Left colon (tissue), 2 donors: ENCODE data around the gene CEP112. TPM values are rescaled to one million over a fixed set of nuclear protein-coding genes. Genes with fewer than 3 reads are reported as not detected.
"Not testable (repeated sequence)": the region's sequence is repeated elsewhere in the genome, so short reads cannot be mapped to it uniquely, and the experiment has no call there.

Source experiments
- ATAC-seq: fragments of 200-7000 bp; cut with Tn5 transposase; one replicate; pipeline ENCODE4 v1.9.1; 2020; ENCODE audit warnings: mild to moderate bottlenecking, moderate library complexity
- DNase-seq, 2 donors: peaks; one replicate each; pipeline ENCODE4 v3.0.0-alpha.2; 2020
- intact Hi-C, 2 donors: fragments of 100-400 bp; cut with DNase I in 1 of 2; cut with micrococcal nuclease in 1 of 2; formaldehyde crosslinking; loops; one replicate each; pipeline versions ENCODE4 v1.11.2 to v1.14.0; 2022; cut with DNase I, micrococcal nuclease
- total RNA-seq, 2 donors: library from RNA; stranded (reverse); fragmentation: NEBNext Ultra II Directional; extraction: Animal tissue kit (Norgen Biotek cat#: 25700); gene quantifications; one replicate each; pipeline ENCODE4 v1.2.1, GENCODE V29; 2021
- donor health status: DM: no; HTN: no; CAD: no.
- donor health status: DM: yes; HTN: yes; CAD: no.

CEP112 gene
- total RNA-seq, 2 donors from 2014 or later = 4.5 to 8.1 TPM

DNA sequence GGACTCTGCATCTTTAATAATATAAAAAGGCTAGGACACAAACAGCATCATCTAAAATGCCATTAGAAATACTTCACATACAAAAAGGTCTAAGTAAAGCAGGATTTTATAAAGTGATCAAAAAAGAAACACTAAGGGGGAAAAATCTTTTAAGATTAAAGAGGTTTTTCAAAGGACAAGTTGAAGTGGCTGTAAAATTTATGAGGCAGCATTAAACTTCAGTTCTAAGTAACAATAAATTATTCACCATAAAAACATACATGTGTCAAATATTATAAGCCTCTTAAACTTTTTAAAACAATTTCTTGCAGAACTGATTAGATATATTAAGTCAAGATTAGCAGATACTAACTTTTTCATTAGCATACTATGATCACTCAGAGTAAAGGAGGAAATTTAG, 20.8 kb downstream of the CEP112 start:
- DNase-seq = no peak
- intact Hi-C loops = loop anchor here in 1 of 2 donors (5.0 kb wide), 1 partner anchor 939 kb away; no protein-coding TSS in a partner anchor
- no peak for ATAC-seq

DNA sequence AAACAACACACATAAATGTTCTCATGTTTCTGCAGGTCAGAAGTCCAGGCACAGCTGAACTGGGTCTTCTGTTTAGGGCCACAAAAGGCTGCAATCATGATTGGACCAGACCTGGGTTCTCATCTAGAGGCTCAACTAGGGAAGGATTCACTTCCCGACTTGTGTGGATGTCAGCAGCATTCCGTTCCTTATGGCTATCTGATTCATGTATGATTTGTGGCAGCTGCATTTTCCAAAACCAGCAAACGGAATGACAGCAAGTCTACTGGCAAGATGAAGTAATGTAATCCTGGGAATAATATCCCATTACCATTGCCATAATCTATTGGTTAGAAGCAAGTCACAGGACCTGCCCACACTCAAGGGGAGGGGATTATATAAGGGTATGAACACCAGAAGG, 22.1 kb downstream of the CEP112 start:
- intact Hi-C loops = loop anchor here in 1 of 2 donors (5.0 to 10.0 kb wide), 3 partner anchors 745 to 938 kb away; no protein-coding TSS in a partner anchor
- ATAC-seq = no peak
- no peak for DNase-seq

DNA sequence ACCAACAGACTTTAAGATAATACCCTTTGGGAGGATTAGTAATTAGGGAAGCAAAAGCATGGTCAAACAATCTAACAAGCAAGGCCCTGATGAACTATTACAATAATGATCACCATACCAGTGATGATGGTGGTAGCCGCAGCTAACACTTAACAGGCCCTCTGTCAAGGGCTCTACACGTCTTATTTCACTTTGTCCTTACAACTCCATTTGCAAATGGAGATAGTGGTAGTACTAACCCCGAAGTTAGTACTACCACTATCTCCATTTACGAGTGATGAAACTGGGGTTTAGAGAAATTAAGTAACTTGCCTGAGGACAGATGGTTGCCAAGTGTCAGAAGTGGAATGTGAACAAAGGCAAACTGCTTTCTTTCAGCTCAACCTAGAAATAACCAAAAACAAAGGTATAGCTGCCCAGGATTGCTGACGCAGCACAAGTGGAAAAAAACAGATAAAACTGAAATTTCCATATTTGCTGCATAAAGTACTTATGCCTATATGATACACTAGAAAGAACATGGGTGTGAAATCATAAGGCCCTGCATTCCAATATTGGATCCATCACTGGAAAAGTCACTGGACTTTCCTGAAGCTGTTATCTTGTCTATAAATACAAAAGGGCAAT, 24.6 kb downstream of the CEP112 start:
- intact Hi-C loops = loop anchor here in 1 of 2 donors (5.0 to 10.0 kb wide), 2 partner anchors 743 to 875 kb away; no protein-coding TSS in a partner anchor
- no peak for ATAC-seq
- DNase-seq = no peak

DNA sequence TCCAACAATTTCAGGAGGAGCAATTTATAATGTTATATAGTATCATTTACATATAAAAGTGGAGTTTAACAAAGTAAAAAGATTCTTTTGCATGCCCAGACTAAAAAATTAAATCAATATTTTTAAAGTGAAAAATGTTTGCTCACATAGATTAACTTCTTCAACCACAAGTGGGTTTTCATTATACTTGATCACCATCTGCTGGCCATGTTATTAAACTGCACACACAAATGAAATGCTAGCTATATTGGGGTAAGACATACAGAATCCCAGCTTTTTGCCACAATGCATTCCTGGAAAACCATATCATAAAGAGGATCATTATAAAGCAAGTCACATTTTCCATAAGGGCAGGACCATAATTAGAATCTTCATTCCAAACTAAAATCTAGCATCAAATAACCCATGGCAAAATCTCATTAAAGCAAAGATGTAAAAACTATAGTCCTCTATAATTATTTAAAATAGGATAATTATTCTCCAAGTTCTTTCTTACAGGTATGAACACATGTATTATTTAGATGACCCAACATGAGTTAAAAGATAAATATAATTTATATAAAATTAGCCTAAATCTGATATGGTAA, 26.3 kb downstream of the CEP112 start:
- DNase-seq = no peak

GRCh38 chr17:66155055-66155454, 36.9 kb downstream of the CEP112 start:
- DNase-seq (peak; percentile 36 to 37), ATAC-seq (peak; percentile 66)
- intact Hi-C loops = not testable (repeated sequence)

More for the DNA sequence above, 26.3 kb downstream of the CEP112 start:
- peak; percentile 63 for ATAC-seq
- intact Hi-C loops = loop anchor here in 1 of 2 donors (5.0 to 10.0 kb wide), 2 partner anchors 741 to 873 kb away; no protein-coding TSS in a partner anchor

DNA sequence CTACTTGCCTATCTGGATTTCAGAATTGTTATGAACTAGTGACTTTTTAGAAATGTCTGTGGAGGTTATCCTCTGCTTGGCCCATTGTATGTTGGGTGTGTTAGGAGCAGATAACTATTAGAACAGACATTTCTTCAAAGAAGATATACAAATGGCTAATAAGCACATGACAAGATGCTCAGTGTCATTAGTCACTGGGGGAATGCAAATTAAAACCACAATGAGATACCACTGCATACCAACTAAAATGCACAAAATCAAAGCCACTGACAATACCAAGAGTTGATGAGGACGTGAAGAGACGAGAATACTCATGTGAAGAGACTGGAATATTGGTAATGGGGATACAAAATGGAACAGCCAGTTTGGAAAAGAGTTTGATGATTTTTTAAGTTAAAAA, 39.2 kb downstream of the CEP112 start:
- DNase-seq = no peak
- intact Hi-C loops = no loop called here
- ATAC-seq = no peak

DNA sequence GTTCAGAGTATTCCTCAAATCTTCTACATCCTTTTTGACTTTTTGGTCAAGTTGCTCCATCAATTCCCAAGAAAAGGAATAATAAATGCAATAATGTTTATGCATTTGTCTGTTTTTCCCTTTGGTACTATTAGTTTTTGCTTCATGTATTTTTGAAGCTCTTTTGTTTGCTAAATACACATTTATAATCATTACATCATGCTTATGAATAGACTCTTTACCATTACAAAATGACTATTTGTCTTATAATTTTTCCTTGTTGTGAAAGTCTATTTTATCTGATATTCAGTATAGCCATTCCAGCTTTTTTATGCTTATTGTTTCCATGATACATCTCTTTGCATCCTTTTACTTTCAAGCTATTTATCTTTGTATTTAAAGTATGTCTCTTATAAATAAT, 41.2 kb downstream of the CEP112 start:
- intact Hi-C loops = no loop called here
- DNase-seq (no peak), ATAC-seq (no peak)

DNA sequence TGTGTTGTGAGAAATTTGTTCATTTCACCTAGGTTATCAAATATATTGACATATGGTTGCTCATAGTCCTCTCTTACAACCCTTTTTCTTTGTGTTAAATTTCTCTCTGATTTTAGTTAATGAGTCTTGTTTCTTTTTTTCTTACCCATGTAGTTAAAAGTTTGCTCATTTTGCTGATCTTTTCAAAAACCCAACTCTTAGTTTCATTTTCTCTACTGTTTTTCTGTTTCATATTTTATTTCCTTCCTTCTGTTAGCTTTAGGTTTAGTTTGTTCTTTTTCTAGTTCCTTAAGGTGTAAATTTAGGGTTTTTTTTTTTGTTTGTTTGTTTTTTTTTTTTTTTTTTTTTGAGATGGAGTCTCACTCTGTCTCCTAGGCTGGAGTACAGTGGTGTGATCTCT, 42.4 kb downstream of the CEP112 start:
- DNase-seq (no peak), ATAC-seq (no peak)
- intact Hi-C loops = no loop called here

DNA sequence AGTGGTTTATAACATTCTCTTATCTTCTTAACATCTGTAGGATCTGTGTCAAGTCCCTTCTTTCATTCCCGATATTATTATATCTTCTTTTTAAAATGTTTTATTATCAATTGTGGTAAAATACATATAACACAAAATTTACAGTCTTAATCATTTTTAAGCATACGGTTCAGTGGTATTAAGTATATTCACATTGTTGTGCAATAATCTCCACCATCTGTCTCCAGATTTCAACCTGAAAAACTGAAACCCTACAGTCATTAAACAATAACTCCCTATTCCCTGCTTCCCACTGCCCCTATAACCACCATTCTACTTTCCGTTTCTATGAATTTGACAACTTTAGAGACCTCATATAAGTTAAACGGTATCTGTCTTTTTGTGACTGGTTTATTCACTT, 45.5 kb downstream of the CEP112 start:
- intact Hi-C loops = no loop called here
- DNase-seq (no peak), ATAC-seq (no peak)

GRCh38 chr17:66143657-66144282, 48.2 kb downstream of the CEP112 start:
- ATAC-seq (peak; percentile 90), DNase-seq (peak in 1 of 2 donors; percentile 33)
- intact Hi-C loops = no loop called here

DNA sequence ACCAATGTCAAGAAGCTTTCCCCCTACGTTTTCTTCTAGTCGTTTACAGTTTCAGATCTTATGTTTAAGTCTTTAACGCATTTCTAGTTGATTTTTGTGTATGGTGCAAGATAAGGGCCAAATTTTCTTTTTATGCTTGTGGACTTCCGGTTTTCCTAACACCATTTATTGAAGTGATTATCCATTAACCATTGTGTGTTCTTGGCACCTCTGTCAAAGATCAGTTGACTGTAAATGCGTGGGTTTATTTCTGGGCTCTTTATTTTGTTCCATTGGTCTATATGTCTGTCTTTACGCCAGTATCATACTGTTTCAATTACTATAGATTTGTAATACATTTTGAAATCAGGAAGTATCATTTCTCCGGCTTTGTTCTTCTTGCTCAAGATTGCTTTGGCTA, 49.5 kb downstream of the CEP112 start:
- peak; percentile 56 for ATAC-seq
- DNase-seq = no peak
- intact Hi-C loops = no loop called here

DNA sequence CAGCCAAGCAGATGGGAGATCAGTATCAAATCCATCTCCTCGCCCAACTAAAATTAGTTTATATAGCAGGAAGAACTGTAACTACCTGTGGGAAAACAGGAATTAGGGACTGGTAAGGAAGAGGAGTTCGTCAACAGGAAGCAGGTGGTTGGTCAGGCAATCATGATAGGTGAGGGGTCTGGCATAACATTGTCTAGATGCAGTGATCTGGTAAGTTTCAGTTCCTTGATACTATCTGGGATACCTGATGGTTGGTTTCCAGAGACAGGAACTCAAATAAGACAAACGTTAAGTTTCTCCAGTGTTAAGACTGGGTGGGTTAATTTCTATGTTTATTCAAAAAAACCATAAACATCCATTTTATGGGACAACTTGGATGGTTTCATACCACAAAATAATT, 53.8 kb downstream of the CEP112 start:
- intact Hi-C loops = no loop called here
- ATAC-seq (no peak), DNase-seq (no peak)

GRCh38 chr17:66135896-66136295, 56.0 kb downstream of the CEP112 start:
- intact Hi-C loops = no loop called here
- DNase-seq (no peak), ATAC-seq (no peak)

DNA sequence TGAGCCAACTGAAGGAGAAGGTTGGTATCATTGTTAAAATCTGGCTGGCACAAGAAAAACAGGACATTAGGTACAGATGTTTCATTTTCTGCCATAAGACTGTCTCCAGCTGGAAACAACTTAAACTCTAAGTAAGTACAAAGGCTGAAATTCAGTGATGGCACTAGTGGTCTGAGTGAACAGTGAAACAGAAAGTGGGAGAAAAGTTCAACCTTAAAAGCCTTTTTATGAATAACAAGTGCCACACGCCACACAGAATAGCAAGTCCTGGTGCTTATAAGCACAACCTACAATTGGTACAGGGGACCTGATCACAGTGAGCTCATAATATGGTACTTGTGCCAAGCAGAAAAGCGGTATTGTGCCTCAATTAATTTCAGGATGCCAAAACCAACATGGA, 56.7 kb downstream of the CEP112 start:
- DNase-seq = no peak
- intact Hi-C loops = no loop called here
- ATAC-seq = no peak

DNA sequence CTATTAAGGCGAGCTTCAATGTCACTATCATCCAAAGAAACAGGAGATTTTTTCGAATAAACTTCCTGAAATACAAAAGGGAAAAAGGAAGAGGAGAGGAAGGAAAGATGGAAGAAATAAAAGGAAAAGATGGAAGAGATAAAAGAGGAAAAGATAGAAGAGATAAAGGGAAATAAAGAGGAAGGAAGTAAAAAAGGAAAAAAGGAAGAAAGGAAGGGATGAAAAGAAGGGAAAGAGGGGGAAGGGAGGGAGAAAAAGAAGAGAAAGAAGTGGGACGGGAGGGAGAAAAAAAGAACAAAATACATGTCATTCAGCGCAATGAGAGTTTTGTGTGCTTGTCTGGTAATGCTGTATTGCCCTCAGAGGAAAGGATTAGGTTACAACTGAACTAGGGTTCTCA, 62.2 kb downstream of the CEP112 start:
- DNase-seq (no peak), ATAC-seq (no peak)
- intact Hi-C loops = no loop called here

GRCh38 chr17:66126231-66126630, 65.7 kb downstream of the CEP112 start:
- intact Hi-C loops = no loop called here
- DNase-seq (no peak), ATAC-seq (no peak)

- no peak for DNase-seq
- no peak for ATAC-seq
- intact Hi-C loops = no loop called here
Observed at GRCh38 chr17:66123163-66123562, 68.8 kb downstream of the CEP112 start.

DNA sequence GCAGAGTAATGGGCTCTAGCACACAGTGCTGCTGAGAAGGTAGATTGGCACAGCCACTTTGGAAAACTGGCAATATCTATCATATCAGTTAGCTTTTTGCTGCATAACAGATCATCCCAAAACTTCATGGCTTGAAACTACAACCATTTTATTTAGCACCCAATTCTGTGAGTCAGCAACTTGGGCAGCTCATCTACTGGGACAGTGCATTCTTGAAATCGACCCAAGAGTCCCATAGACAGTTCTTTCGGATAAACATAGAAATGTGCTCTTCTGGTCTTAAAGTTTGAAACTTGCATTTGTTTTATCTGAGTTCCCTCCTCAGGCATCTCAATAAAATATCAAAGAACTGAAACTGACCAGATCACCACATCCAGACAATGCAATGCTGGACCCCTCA, 76.7 kb downstream of the CEP112 start:
- intact Hi-C loops = no loop called here
- ATAC-seq (no peak), DNase-seq (no peak)

DNA sequence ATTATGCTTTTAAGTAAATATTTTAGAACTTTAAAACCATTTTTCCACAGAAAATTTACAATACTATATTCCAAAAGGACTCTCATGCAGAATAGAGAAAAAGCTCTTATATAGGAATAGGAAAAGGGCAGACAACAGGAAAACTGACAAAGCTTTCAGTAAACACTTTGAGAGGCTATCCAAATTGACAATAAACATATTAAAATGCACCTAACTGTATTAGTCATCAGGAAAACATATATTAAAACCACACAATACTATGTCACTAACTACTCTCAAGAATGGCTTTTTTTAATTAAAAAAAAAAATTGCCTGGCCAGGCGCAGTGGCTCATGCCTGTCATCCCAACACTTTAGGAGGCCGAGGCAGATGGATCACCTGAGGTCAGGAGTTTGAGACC, 77.3 kb downstream of the CEP112 start:
- intact Hi-C loops = no loop called here
- DNase-seq (no peak), ATAC-seq (no peak)

DNA sequence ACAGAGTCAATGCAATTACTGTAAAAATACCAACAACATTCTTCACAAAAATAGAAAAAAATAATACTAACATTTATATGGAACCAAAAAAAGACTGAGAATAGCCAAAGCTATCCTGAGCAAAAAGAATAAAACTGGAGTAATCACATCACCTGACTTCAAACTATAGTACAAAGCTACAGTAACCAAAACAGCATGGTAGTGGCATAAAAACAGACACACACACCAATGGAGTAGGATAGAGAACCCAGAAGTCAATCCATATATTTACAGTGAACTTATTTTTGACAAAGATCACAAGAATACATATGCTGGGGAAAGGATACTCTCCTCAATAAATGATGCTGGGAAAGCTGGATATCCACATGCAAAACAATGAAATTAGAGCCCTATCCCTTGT, 84.2 kb downstream of the CEP112 start:
- no peak for DNase-seq
- no peak for ATAC-seq
- intact Hi-C loops = no loop called here
